Measurements from ENCODE around the gene TSHZ2.

- no peak for TF ChIP-seq CTCF (conservative IDR thresholded peaks at IDR 0.05)
- TF ChIP-seq ZFX (IDR thresholded peaks at IDR 0.05) = no peak
Observed at GRCh38 chr20:53130795-53131194, 158.6 kb downstream of the TSHZ2 start.

All from C4-2B (cell line).